K562 (cell line): ENCODE results near the gene PTRH2. TPM values are rescaled to one million over a fixed set of nuclear protein-coding genes. Genes with fewer than 3 reads are reported as not detected.
A peak's percentile ranks its signal among the peaks of the same experiment; 100 is the strongest.

Experiments used
- BRD4 ChIP-seq: fragments of 200-600 bp; sonication (generic); IDR thresholded peaks from 2 replicates; pipeline ENCODE4 v1.6.1; 2017; ENCODE audit warnings: inconsistent platforms
- CREM ChIP-seq: IDR thresholded peaks from 2 replicates; pipeline ENCODE4 v1.6.1; 2014; ENCODE audit warnings: antibody characterized with exemption, low read depth
- EP300 ChIP-seq: IDR thresholded peaks from 2 replicates; pipeline ENCODE4 v1.6.1; 2012; ENCODE audit warnings: low read length, improper control_type of control experiment
- MEIS2 ChIP-seq: fragments of 450-650 bp; IDR thresholded peaks from 2 replicates; pipeline ENCODE4 v1.6.1; 2014; ENCODE audit warnings: mild to moderate bottlenecking; ENCODE audit not compliant: partially characterized antibody
- NR2C2 ChIP-seq, 2 experiments: fragments of 200-800 bp in 1 of 2; sonication (Bioruptor generic) in 1 of 2; sonication (generic) in 1 of 2; formaldehyde crosslinking in 1 of 2; IDR thresholded peaks; 2 replicates each; pipeline versions ENCODE4 v1.6.1 to v1.8.0; 2016 to 2022; ENCODE audit warnings: mild to moderate bottlenecking in 1 of 2, missing compliant biosample characterization in 1 of 2, missing genetic modification characterization in 1 of 2, missing genetic modification reagents in 1 of 2
- RAD21 ChIP-seq, 2 experiments: fragments of 250-450 bp in 1 of 2; fragments of 450-650 bp in 1 of 2; sonication (Bioruptor Pico) in 1 of 2; formaldehyde crosslinking in 1 of 2; IDR thresholded peaks in 1 of 2; conservative IDR thresholded peaks in 1 of 2; 2 replicates each; pipeline versions ENCODE4 v1.4.0 to v1.8.0; 2020 to 2022; ENCODE audit warnings: mild to moderate bottlenecking in 2 of 2, moderate library complexity in 1 of 2
- RHOXF2B ChIP-seq: fragments of 250-450 bp; sonication (Bioruptor Pico); conservative IDR thresholded peaks from 2 replicates; pipeline ENCODE4 v1.5.1; 2021
- TBL1XR1 ChIP-seq, 2 experiments: IDR thresholded peaks; 2 replicates each; pipeline ENCODE4 v1.6.1; 2012; ENCODE audit warnings: improper control_type of control experiment in 2 of 2, low read length in 2 of 2, mild to moderate bottlenecking in 1 of 2
- VEZF1 ChIP-seq: fragments of 200-800 bp; sonication (Bioruptor generic); IDR thresholded peaks from 2 replicates; pipeline ENCODE4 v1.6.1; 2017; ENCODE audit warnings: missing genetic modification characterization, missing compliant biosample characterization
- ZNF197 ChIP-seq: fragments of 200-800 bp; sonication (Bioruptor generic); IDR thresholded peaks from 2 replicates; pipeline ENCODE4 v1.6.1; 2016; ENCODE audit warnings: low read depth, missing genetic modification characterization, missing compliant biosample characterization
- ZNF589 ChIP-seq: fragments of 200-800 bp; sonication (Bioruptor generic); IDR thresholded peaks from 2 replicates; pipeline ENCODE4 v1.6.1; 2016; ENCODE audit warnings: low read depth, missing genetic modification characterization, missing compliant biosample characterization
- ZNF592 ChIP-seq: fragments of 450-650 bp; IDR thresholded peaks from 2 replicates; pipeline ENCODE4 v1.6.1; 2017; ENCODE audit warnings: antibody characterized with exemption, mild to moderate bottlenecking
- ZNF740 ChIP-seq, 3 experiments: fragments of 200-800 bp in 1 of 3; sonication (Bioruptor generic) in 1 of 3; sonication (generic) in 1 of 3; formaldehyde crosslinking in 1 of 3; IDR thresholded peaks; 2 replicates each; pipeline versions ENCODE4 v1.6.1 to v1.8.0; 2016 to 2022; ENCODE audit warnings: mild to moderate bottlenecking in 2 of 3, missing compliant biosample characterization in 2 of 3, missing genetic modification characterization in 2 of 3, missing genetic modification reagents in 1 of 3
- polyA plus RNA-seq, 8 experiments: library from polyadenylated mRNA; depleted of rRNA in 4 of 8; stranded (reverse) in 5 of 8; unstranded in 3 of 8; fragments of >200 nt; fragmentation: Nextera tagmentation in 2 of 8; fragmentation: Illumina TruSeq in 1 of 8; extraction: Ambion mirVana in 2 of 8; extraction: Trizol in 1 of 8; gene quantifications; 2 replicates each; pipeline versions ENCODE4 v1.2.1 to v1.2.3, GENCODE V29; 2011 to 2014; ENCODE audit warnings: inconsistent platforms in 1 of 8, missing spikeins in 1 of 8
- total RNA-seq, 7 experiments: library from RNA; depleted of rRNA in 6 of 7; stranded (reverse); fragments of >200 nt in 6 of 7; fragmentation: Illumina TruSeq in 2 of 7; extraction: Trizol in 2 of 7; gene quantifications; 2 replicates each; pipeline versions ENCODE4 v1.2.1 to v1.2.3, GENCODE V29; 2011 to 2021; ENCODE audit warnings: low replicate concordance in 1 of 7

Gene PTRH2
- total and polyA plus RNA-seq, 9 of the 15 experiments (the other 6 are each of a cell fraction or from before 2014, with no cell fraction given) = 53.1 to 210 (median 126) TPM

GRCh38 chr17:59753522-59754467, 46.6 kb upstream of the PTRH2 start (continued):
- 0 out of 2 replicates have a peak, but pooled peaks have one; percentile 59 for TF ChIP-seq BRD4
- peak; percentile 66 for TF ChIP-seq MEIS2
- TF ChIP-seq NR2C2 (CRISPR knock-in tag; IDR thresholded peaks at IDR 0.05) = no peak
- TF ChIP-seq NR2C2 (tag; IDR thresholded peaks at IDR 0.05) = 0 out of 2 replicates have a peak, but pooled peaks have one; percentile 28
- 0 out of 2 replicates have a peak, but pooled peaks have one; percentile 23 for TF ChIP-seq EP300
- TF ChIP-seq VEZF1 (CRISPR knock-in tag) = no peak; the same call in 1 of the 2 replicates
- no peak for TF ChIP-seq RHOXF2B (CRISPR knock-in tag)
- TF ChIP-seq ZNF197 (CRISPR knock-in tag) = 0 out of 2 replicates have a peak, but pooled peaks have one; percentile 27
- no peak for TF ChIP-seq ZNF589 (CRISPR knock-in tag)
- peak; percentile 66 for TF ChIP-seq ZNF592
- TF ChIP-seq CREM = no peak
- TF ChIP-seq TBL1XR1 (IDR thresholded peaks at IDR 0.05; ENCODE audit: low read length in 2 of 2) = no peak
- no peak for TF ChIP-seq ZNF740 (CRISPR knock-in tag; IDR thresholded peaks at IDR 0.05)
- TF ChIP-seq ZNF740 (tag; IDR thresholded peaks at IDR 0.05) = no peak
- TF ChIP-seq RAD21 (CRISPR knock-in tag; conservative IDR thresholded peaks at IDR 0.05 in 1 of 2, IDR thresholded peaks at IDR 0.05 in 1 of 2) = peak; percentile 93 to 97
